Superior temporal gyrus (tissue), 1 donor: ENCODE measurements around the gene NPDC1.

Source experiments
- DNase-seq: peaks from one replicate; pipeline ENCODE4 v3.0.0-alpha.2; 2016; ENCODE audit errors: extremely low spot score

NPDC1 gene

DNA sequence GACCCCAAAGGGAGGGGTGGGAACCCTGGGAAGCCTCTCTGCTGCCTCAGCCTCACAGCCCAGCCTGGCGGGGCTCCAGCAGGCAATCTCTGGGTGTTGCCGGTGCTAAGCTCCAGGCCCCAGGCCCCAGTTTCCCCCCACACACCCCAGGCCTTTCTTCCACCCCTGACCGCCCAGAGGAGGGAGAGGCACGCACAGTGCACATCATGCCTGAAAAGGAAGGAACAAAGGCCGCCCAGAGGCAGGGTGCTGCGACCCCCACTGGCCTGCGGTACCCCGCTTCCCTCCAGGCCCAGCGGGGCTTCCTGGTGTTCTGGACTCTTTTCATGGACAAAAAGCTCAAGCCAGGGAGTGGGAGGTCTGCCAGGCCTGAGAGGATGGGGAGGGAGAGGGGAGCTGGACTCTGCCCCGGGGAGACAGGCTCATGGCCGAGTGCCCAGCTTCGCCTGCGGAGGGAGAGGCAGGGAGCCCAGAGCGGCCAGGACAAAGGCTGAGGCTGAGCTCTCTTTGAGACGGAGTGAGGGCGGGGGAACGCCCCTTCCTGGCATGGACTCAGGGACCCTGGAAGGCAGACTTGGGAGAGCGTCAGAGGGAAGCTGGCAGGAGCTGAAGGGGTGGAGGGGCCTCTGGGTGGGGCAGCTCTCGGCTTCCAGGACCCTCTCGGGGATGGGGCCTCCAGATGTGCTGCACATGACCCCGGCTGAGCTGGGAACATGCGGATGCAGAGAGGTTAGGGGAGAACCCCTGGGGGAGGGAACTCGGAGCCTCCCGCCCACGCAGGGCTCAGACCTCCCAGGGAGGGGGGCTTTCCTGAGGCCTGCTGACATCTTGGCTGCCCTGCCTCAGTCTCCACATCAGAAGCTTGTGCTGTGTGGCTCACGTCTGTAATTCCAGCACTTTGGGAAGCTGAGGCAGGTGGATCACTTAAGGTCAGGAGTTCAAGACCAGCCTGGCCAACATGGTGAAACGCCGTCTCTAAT is 9.7 kb upstream of the NPDC1 start:
- DNase-seq: peak; percentile 94

DNA sequence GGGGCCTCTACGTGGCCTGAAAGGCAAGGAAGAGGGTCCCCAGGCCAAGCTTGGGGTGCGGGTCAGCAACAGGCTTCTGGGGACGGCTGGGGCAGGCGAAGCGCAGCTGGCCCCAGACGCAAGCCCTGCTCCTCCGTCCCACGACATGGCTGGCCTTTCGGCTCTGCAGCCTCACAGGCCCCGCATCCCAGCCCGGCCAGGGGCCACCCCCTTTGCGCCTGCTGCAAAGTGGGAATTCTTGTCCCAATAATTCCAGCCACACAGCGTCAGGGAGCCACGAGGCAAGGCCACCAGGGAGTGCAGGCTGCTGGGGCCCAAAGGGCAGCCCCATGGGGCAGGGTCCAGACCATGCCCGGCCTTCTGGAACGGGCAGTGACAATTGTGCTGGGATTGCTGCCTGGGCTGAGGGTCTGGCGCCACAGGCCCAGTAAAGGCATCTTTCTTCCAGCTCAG is 9.0 kb upstream of the NPDC1 start:
- DNase-seq: no peak

DNA sequence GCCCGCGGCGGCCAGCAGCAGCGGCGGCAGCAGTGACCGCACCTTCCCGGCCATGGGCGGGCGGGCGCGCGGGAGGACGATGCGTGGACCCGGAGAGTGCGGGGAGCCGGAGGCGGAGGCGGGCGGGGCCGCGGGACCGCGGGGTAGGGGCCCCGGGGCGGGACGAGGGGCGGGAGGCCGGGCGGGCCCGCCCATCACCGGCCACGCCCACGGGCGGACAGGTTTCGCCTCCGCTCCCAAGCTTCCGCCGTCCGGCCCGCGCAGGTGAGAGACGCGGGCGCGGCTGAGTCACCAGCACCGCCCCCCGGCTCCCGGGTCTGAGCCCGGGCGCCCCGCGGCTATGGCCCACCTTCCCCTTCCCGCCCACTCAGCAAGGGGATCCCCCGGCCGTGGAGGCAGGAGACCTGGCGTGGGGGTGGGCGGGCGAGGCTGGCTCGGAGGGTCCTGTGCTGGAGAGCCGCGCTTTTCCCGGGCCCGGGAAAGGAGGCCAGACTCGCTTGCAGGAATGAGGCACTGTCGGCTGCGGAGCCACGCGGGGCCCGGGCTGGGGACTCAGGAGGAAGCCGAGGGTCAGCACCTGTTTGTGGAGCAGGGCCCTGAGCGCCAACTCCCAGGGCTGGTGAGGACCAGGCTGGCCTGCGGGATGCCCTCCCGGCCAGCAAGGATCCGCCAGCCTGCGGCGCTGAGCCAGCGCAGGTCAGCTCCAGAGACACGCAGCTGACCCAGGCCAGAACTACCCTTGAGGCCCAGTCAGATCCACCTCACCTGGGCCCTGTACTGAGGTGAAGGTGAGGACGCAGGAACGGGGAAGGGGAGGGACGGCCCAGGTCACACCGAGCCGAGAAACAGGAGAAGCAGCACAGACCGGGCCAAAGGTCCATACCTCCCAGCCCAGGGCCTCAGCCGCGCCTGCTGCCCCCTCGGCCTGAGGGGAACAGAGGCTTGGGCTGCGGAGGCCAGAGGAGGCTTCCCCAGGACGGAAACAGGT is 8.3 kb upstream of the NPDC1 start, which contains the start of gene ENTPD2:
Gene ENTPD2, minus strand, starts transcription at position 118 of the 988 bp plus-strand sequence. Its CDS starts 64 bp downstream, at position 54.
- no peak for DNase-seq

- no peak for DNase-seq
Measured at GRCh38 chr9:137052998-137053943, 7.3 kb upstream of the NPDC1 start.

- DNase-seq: no peak
Measured at GRCh38 chr9:137052293-137052692, 6.3 kb upstream of the NPDC1 start.

DNA sequence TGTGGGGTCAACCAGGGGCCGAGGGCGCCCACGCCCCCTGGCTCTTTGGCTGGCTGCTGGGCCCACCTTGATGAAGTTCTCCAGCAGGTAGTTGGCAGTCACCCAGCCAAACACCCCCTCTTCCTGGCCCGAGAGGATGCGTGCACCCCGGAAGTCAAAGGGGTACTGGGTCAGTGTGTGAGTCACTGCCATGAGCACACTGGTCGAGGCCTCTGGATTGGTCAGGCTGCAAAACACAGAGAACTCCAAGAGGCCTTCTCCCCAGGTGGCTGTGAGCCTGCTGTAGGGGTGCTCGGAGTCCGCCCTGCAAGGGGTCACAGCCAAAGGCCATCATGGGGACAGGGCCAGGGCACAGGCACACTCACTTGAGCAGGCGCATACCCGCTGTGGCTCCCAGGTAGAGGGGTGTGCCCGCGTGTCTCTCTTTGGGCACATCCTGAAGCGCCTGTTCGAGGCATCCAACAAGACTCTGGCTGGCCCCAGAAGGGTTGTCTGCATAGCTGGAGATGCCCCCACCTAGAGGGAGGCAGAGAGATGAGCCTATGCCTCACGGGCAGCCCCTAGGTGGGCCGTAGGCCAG is 5.3 kb upstream of the NPDC1 start:
- no peak for DNase-seq

GRCh38 chr9:137050570-137050969 is 4.6 kb upstream of the NPDC1 start:
- no peak for DNase-seq

DNA sequence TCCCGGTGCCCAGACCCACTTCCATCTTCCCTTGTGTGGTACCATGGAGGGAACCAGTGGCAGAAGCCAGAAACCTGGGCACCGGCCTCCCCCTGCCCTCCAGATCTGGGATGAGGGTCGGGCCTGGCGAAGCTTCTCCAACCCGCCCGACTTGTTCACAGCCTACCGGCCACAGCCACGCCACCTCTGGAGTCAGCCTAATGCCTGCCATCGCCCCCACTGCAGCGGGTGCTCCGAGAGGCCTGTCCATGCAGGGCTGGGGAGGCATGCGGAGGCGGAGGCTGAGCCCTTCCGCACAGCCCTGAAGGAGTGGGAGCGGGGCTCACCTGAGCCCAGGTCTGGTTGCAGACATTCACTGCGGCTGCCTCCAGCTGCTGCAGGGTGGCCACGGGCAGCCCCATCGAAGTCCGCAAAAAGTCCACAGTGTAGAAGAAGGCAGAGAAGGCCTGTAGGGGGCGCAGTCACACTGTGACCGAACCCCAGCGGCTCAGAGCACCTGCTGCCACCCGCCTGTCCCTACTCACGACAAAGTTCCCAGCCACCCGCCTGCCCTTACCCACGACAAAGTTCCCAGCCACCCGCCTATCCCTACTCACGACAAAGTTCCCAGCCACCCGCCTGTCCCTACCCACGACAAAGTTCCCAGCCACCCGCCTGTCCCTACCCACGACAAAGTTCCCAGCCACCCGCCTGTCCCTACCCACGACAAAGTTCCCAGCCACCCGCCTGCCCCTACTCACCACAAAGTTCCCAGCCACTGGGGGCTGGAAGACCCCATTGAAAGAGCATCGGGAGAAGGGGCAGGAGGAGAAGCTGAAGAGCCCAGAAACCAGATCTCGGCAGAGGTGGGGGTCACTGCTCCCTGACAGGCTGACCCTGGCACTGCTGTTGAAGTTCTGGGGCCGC is 3.8 kb upstream of the NPDC1 start:
- peak; percentile 86 for DNase-seq

DNA sequence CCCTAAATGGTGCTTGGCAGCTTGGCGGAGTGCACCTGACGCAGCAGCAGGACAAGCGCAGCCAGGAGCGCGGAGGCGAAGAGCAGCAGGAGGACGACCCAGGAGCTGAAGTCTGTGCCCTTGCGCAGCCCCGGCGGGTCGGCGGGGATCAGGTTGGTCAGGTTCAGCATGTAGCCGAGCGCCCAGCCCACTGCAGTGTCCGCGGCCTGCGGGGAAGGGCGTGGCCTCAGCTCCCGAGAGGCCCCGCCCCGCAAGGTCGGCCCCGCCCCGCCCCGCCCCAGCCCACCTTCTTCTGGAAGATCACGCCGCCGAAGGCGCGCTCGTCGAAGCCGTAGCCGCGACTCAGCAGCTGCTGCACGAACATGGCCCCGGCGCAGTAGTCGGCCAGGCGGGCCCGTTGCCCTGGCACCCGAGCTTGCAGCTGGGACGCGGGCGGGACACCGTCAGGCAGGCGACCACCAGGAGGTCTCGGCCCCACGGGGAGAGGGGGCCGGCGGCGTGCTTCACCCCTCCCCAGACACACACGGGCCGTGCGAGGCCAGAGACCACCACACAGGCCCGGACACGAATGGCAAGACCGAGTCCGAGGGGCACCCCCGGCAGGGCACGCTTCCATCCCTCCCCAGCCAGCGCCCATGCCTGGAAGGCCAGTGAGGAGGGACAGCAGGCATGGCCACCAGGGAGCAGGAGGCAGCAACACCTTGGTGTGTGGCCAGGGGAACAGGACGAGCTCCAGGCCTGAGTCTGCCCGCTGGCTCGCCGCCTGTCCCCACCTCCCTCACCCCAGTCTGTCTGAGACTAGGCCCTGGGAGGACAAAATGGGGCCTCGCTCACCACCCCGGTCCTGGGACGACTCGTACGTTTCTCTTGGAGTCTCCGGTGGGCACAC is 2.9 kb upstream of the NPDC1 start:
- no peak for DNase-seq

- peak; percentile 29 for DNase-seq
Measured at GRCh38 chr9:137045294-137046087, 486 bp downstream of the NPDC1 start.

DNA sequence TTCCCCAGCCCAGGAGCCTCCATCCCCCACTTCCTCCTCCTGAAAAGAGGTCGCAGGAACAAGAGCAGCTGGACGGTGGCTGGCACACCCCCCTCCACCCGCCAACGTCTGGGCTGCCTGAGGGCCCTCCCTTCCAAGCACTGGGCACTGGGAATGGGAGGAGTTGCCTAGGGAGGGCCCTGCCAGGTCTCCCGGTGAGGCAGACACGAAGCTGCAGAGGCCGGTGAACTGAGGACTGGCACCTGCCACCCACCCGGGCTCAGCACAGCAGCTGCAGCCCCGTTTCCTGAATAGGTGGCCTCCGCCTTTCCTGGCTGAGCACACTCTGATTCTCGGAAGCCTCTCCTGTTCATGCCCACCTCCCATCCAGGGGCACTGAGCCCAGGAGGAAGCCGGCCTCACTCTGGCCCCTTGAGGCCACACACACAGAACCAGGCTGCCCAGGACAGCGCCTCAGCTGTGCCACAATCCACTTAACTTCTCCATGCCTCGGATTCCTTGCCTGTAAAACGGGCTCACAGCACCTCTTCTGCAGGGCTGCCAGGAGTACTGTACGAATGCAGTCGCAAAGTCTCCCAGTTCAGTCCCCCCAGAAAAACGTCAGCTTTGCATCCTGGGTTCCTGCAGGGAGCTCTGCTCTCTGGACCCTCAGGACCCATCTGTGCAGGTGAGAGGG is 1.3 kb downstream of the NPDC1 start:
- no peak for DNase-seq

- no peak for DNase-seq
Measured at GRCh38 chr9:137044037-137044436, 1.9 kb downstream of the NPDC1 start.

DNA sequence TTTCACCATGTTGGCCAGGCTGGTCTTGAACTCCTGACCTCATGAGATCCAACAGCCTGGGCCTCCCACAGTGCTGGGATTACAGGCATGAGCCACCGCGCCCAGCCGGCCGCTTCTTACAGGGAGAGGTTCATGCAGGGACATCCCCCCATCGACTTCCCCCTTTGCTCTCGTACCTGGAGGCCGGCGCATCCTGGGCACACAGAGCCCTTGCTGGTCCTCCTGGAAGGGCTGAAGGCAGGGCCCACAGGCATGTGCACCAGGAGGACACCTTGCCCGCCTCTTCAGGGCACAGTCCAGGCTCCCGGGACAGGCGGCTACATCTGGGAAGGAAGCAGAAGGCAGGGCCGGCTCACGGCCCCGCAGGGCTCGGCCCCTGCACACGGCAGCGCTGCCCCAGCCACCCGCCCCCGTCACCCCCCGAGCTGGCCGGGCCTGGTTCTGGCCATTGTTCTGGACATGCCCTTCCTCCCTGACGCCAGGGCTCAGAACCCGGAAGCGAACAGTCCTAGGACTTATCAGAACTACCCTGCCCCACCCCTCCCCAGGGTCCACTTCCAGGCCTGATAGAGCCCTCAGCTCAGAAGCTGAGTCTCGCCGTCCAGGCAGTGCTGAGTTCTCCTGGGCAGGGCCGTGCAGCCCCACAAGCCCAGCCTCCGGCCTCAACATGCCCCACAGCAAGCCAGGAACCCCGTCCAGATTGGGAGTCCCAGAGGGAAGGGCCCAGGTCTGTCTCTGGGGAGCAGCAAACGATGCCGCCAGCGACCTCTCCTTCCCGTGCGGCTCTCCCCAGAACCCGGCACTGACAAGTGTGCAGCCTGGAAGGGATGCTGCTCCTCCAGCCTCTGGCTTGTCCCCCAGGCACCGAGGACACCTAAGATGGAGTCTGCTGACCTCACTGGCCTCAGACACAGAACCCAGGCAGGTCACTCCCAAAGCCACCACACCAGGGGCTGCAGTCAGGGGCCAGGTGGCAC is 2.9 kb downstream of the NPDC1 start:
- DNase-seq: no peak

- no peak for DNase-seq
Measured at GRCh38 chr9:137041124-137041523, 4.9 kb downstream of the NPDC1 start.

GRCh38 chr9:137040568-137040967 is 5.4 kb downstream of the NPDC1 start:
- no peak for DNase-seq
